Astrocyte (in vitro differentiated cells and primary cell): ENCODE results near the gene ATXN7L1.

Source experiments
- CTCF ChIP-seq: IDR thresholded peaks from 2 replicates; pipeline ENCODE4 v1.5.1; 2011; ENCODE audit warnings: low read depth, mild to moderate bottlenecking, inconsistent platforms, low read length, moderate library complexity; ENCODE audit not compliant: insufficient read depth
- EZH2 ChIP-seq: IDR thresholded peaks from 2 replicates; pipeline ENCODE4 v1.6.1; 2012; ENCODE audit warnings: mild to moderate bottlenecking, low read length, inconsistent platforms; ENCODE audit not compliant: insufficient read depth

GRCh38 chr7:105642264-105642663 is 234.1 kb downstream of the ATXN7L1 start:
- no peak for TF ChIP-seq CTCF
- TF ChIP-seq EZH2 = no peak
